GM18868 (cell line): Measurements from ENCODE around the gene ACTR6.
"Not testable (repeated sequence)": the region's sequence is repeated elsewhere in the genome, so short reads cannot be mapped to it uniquely, and the experiment has no call there.

ENCODE experiments used
- ATAC-seq: cut with Tn5 transposase; IDR thresholded peaks from one replicate; pipeline ENCODE4 v1.9.1; 2021; ENCODE audit warnings: mild to moderate bottlenecking, moderate library complexity; ENCODE audit not compliant: unreplicated experiment

ACTR6 gene

GRCh38 chr12:100200463-100201181 lies at the start of gene ACTR6:
Gene ACTR6 (plus strand): TSS chr12:100200815. CDS start chr12:100200852, 37 bp downstream.
- peak; percentile 94 for ATAC-seq

GRCh38 chr12:100151769-100152168 lies 48.8 kb upstream of the ACTR6 start:
- no peak for ATAC-seq

- ATAC-seq, result no peak
These were observed 47.5 kb upstream of the ACTR6 start for GRCh38 chr12:100153131-100153530.

DNA sequence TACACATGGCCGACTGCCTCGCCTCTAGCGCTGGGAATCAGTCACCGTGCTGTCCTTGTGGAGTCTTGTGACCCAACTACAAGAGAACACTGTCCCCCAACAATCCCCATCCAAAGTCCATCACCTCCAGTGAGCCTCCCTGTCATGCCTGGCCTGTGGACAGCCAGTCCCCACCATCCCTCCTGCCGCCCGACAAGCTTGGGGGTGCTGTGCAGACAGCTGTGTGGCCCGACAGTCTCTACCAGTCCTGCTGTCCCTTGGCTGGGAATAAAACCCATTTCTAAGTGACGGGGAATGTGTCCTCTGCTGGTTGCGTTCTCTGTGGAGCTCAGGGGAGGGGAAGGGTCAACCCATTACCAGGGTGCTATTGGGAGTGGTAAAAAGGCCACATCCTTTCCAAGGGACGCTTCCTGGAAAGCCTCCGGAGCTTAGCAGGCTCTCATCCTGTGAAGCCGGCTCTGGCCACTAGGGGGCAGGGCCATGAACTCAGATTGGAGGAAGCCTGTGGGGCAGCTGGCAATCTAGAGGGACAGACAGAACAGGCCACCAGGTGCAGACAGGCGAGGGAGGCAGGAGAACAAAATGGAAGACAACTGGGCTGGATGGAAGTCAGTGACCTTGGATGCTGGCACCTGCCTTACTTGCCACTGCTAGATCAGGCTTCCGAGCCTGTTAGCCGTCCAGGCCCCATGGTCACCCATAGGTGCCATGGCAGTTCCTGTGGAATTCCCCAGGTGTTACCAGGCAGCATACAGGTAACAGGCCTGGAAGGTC lies 46.0 kb upstream of the ACTR6 start:
- peak; percentile 83 for ATAC-seq

- no peak for ATAC-seq
These were observed 43.7 kb upstream of the ACTR6 start for GRCh38 chr12:100156731-100157426.

DNA sequence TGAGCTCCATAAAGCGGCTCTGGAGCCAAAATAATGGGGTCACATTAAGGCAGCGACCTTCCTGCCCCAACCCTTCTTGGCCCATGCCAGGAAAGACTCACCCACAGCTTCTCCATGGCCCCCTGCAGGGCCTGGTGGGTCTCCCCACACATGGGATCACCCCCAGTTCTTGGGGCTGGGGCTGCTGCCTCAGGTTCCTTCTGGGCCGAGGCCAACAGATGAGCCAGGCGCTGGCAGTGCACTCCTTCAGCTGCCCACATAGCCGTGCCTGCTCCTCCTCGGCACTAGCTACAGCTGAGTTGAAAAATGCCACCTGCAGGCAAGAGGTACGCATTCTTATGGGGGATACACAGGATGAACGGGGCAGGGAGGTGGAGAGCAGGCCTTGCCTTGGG lies 43.2 kb upstream of the ACTR6 start:
- ATAC-seq, result no peak

DNA sequence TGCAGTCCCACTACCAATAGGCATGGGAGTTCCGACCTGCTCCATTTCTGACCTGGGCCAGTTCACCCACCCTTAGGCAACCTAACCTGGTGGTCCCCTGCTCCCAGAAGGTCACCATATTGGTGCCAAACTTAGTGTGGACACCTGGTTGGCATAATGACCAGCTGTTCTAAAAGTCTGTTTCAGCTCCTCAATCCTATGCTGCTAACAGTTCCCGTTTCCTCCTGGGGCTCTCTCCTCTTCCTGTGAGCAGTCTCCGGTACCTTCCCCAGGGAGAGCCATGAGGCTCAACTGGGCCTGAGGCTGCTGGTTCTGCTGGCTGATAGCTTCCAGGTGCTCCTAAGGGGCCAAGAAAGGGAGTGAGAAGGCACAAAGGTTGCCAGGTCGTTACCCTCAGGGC lies 42.1 kb upstream of the ACTR6 start:
- no peak for ATAC-seq

GRCh38 chr12:100159391-100160104 lies 41.1 kb upstream of the ACTR6 start:
- ATAC-seq, result no peak

GRCh38 chr12:100163416-100164152 lies 37.0 kb upstream of the ACTR6 start:
- ATAC-seq, result peak; percentile 100

DNA sequence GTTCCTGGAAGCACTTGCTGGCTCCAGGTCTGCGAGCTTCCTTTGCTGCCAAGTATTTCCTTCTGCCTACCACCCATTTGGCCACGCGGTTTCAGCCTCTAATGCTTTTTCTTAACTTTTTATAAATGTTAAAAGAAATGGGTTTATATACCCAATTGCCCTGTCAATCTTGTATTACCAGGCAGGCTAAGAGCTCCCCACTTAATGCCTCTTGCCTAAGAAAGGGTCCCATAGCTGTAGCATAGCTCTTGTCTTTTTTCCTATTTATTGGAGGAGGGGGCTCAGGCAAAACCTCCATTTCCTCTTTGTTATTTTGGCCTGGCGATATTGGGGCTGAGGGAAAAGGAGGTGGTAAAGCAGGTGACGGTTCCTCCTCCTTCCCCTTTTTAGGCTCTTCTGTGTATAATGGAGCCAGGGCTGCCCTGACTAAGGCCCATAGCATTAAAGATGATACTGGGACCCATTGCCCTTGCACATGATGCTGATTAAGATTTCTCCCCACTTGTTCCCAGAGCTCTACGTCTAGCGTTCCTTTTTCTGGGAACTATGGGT lies 36.4 kb upstream of the ACTR6 start:
- peak; percentile 16 for ATAC-seq

DNA sequence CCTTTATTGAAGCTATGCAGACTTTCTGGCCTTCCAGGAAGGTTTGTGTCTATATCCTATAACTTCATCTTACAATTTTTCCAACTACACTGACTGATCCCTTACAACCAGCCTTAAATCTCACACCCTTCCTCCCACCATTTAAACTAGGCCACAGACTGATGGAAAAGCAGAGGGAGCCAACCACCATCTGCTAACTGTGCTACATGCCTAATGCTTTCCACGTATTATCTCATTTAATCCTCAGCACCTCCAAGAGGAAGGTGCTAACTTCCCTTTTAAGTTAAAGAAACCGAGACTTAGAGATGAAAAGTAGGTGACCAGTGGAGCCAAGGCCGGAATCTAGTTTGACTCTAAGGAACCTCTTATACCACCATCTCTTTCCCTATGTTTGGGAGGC lies 35.3 kb upstream of the ACTR6 start:
- ATAC-seq, result no peak

- ATAC-seq, result no peak
These were observed 34.4 kb upstream of the ACTR6 start for GRCh38 chr12:100166232-100166631.

- ATAC-seq, result no peak
These were observed 32.1 kb upstream of the ACTR6 start for GRCh38 chr12:100168562-100168961.

GRCh38 chr12:100169345-100169744 lies 31.3 kb upstream of the ACTR6 start:
- ATAC-seq, result no peak

GRCh38 chr12:100170313-100170858 lies 30.2 kb upstream of the ACTR6 start:
- ATAC-seq, result no peak

DNA sequence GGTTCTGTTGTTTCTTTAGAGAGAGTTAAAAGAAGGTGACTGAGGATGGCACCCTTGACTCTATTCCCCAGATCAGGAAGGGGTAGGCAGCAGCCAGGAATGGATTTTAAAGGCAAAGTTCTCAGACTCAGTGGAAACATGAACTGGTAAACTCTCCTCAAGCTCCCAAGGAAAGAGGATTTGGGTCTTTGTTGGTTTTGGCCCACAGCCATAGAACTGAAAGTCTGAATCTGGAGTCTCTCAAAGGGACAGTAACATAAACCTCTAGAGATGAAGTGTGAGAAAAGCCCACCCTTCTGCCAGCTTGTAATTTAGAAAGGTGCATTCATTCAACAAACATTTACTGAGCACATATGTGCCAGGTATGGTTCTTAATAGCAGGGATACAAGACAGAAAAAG lies 29.4 kb upstream of the ACTR6 start:
- no peak for ATAC-seq

- ATAC-seq, result no peak
These were observed 27.5 kb upstream of the ACTR6 start for GRCh38 chr12:100173111-100173510.

DNA sequence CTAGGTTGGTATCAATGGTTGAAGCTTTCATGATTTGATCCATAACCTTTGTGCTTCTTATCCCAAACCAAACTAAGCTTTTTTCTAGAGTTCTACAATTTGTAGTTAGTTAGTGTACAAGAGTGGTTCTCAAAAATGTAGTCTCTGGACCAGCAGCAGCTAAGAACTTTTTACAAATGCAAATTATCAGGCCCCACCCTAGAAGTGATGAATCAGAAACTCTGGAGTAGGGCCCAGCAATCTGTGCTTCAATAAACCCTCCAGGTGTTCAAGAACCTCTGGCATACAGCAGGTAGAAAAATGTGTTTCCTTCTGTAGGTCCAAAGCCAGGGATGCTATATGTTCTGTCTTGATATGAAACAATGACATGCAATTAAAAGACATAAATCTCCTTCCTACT lies 26.1 kb upstream of the ACTR6 start:
- ATAC-seq, result no peak

GRCh38 chr12:100176493-100176892 lies 24.1 kb upstream of the ACTR6 start:
- not testable (repeated sequence) for ATAC-seq

DNA sequence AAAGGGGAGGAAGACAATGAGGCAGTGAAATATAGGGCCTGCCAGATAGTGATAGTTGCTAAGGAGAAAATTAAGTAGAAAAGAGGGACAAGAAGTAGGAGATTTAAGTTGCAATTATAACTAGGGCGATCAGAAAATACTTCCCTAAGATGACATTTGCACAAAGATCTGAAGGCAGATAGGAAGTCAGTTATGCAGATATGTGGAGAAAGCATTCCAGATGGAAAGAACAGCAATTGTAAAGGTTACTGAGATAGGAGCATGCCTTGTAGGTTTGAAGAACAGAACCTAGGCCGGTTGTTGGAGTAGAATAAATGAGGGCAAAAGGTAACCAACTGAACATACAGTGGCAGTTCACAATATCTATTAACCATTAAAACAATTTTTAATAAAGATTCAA lies 21.4 kb upstream of the ACTR6 start:
- ATAC-seq, result no peak
